Glutamatergic neuron (in vitro differentiated cells): ENCODE measurements around the gene CACNA1C. TPM values are rescaled to one million over a fixed set of nuclear protein-coding genes. Genes with fewer than 3 reads are reported as not detected.

ENCODE experiments used
- DNase-seq: peaks from one replicate; pipeline ENCODE4 v3.0.0; 2022
- H3K27ac Mint-ChIP-seq: one replicate; pipeline ENCODE4 v1.8.0; 2020; ENCODE audit warnings: mild to moderate bottlenecking, mixed read lengths, inconsistent platforms; ENCODE audit not compliant: unreplicated experiment
- H3K27me3 Mint-ChIP-seq: one replicate; pipeline ENCODE4 v1.8.0; 2020; ENCODE audit warnings: mild to moderate bottlenecking, moderate library complexity, mixed read lengths, inconsistent platforms; ENCODE audit not compliant: unreplicated experiment
- H3K36me3 Mint-ChIP-seq: one replicate; pipeline ENCODE4 v1.8.0; 2020; ENCODE audit warnings: mild to moderate bottlenecking, mixed read lengths, inconsistent platforms; ENCODE audit not compliant: unreplicated experiment
- H3K4me1 Mint-ChIP-seq: one replicate; pipeline ENCODE4 v1.8.0; 2020; ENCODE audit warnings: mild to moderate bottlenecking, low read depth, mixed read lengths, inconsistent platforms; ENCODE audit not compliant: unreplicated experiment
- H3K4me3 Mint-ChIP-seq: one replicate; pipeline ENCODE4 v1.8.0; 2020; ENCODE audit warnings: mild to moderate bottlenecking, mixed read lengths, inconsistent platforms; ENCODE audit not compliant: unreplicated experiment
- H3K9me3 Mint-ChIP-seq: one replicate; pipeline ENCODE4 v1.8.0; 2020; ENCODE audit warnings: mild to moderate bottlenecking, moderate library complexity, mixed read lengths, inconsistent platforms; ENCODE audit not compliant: unreplicated experiment
- CTCF ChIP-seq: fragments of 200-600 bp; sonication (generic); IDR thresholded peaks from one replicate; pipeline ENCODE4 v1.5.0; 2021; ENCODE audit not compliant: partially characterized antibody, unreplicated experiment
- total RNA-seq: library from RNA; stranded (reverse); fragmentation: NEBNext Ultra II Directional; extraction: Animal tissue kit (Norgen Biotek cat#: 25700); gene quantifications from one replicate; pipeline ENCODE4 v1.2.1, GENCODE V29; 2021; ENCODE audit not compliant: unreplicated experiment

CACNA1C gene
- total RNA-seq, 1 donor from 2014 or later: 11.0 TPM

- no peak for TF ChIP-seq CTCF
- Mint-ChIP-seq H3K36me3 (peaks cover 4% of the 10 kb centered on the region), H3K4me1 (peaks cover 2% of the 10 kb centered on the region), H3K27ac (no peak overlapping the region), H3K4me3 (no peak overlapping the region), H3K27me3 (peaks cover 3% of the 10 kb centered on the region), H3K9me3 (no peaks in the 10 kb centered on the region)
- DNase-seq: no peak
These were observed 349.3 kb downstream of the CACNA1C start for GRCh38 chr12:2402073-2402579.

DNA sequence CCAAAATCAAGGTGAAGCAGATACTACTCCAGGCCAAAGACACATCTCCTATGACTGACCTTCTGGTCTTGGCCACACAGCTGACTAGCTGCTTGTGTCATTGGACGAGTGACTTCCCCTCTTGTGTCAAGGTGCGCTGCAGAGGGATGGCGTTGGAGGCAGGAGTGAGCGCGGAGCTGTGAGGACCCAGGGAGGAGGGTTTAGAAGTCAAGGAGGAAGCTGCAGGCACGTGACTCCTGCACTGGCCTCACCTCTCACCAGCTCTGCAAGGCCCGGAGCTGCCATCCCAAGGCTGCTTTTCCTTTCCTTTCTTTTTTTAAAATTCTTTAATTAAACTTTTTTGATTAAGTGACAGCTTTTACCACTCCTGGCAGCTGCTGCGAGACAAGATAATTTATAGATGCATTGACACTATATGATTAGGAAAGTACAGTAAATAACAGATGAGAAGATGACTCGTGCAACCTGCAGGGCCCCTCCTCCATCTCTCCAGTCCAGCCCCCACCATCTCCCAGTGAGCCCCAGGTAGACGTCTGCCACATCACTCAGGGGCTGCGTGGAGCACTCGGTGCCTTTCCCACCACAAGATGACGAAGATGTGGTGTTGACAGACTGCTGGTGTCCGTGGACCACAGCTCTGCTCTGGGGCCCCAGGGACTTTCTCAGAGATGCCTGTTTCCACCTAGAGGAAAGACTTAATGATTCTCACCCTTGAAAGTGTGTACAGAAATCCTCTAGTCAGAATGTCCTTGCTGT lies 350.6 kb downstream of the CACNA1C start:
- TF ChIP-seq CTCF: no peak
- Mint-ChIP-seq H3K4me1 (peaks cover 2% of the 10 kb centered on the region), H3K27ac (no peak overlapping the region)

DNA sequence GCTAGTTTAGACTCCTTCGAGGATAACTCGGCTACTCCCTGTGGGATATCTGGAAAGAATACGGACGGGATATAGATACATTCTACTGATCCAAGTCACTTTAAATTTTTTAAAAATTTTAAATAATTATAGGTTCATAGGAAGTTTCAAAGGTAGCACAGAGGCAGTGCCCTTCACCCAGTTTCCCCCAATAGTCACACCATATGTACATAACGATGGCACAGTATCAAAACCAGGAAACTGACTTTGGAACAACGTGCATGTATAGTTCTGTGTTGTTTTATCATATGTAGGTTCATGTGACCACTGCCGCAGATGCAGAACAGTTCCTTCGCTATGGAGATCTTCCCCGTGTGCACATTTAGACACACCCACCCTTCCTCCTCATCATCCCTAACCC lies 352.3 kb downstream of the CACNA1C start:
- Mint-ChIP-seq H3K9me3 (no peaks in the 10 kb centered on the region), H3K27me3 (peaks cover 3% of the 10 kb centered on the region), H3K27ac (no peak overlapping the region), H3K4me3 (no peak overlapping the region), H3K4me1 (no peaks in the 10 kb centered on the region), H3K36me3 (no peaks in the 10 kb centered on the region)
- TF ChIP-seq CTCF: no peak
- DNase-seq: no peak

More for the DNA sequence above, 350.6 kb downstream of the CACNA1C start:
- Mint-ChIP-seq H3K36me3 (peaks cover 4% of the 10 kb centered on the region), H3K4me3 (no peak overlapping the region), H3K27me3 (peaks cover 3% of the 10 kb centered on the region), H3K9me3 (no peaks in the 10 kb centered on the region)
- DNase-seq: no peak

DNA sequence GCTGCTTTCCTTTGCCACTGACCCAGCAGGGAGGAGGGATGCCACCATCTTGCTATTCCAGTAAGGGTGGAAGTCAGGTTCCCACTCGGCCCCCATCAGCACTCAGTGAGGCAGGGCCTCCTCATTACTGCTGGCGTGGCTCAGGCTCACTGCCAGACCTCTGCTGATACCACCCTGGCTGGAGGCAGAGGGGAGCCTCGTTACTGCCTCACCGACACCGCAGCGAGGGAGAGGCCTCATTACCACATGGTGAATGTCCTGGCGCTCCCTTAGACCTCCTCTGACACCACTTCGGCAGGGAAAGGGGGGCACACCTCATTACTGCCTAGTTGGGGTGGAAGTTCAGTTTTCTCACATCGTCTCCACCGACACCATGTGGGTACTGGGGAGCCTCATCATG lies 354.1 kb downstream of the CACNA1C start:
- no peak for TF ChIP-seq CTCF
- no peaks in the 10 kb centered on the region for H3K9me3 Mint-ChIP-seq
- no peak for DNase-seq
- H3K27ac Mint-ChIP-seq: no peak overlapping the region
- H3K27me3 Mint-ChIP-seq: peaks cover 3% of the 10 kb centered on the region
- H3K4me3 Mint-ChIP-seq: no peak overlapping the region
- H3K4me1 Mint-ChIP-seq: peaks cover 9% of the 10 kb centered on the region
- no peaks in the 10 kb centered on the region for H3K36me3 Mint-ChIP-seq

GRCh38 chr12:2408262-2408661 lies 355.5 kb downstream of the CACNA1C start:
- Mint-ChIP-seq H3K36me3 (no peaks in the 10 kb centered on the region), H3K27me3 (peaks cover 3% of the 10 kb centered on the region), H3K27ac (no peak overlapping the region), H3K4me3 (no peak overlapping the region), H3K4me1 (peaks cover 11% of the 10 kb centered on the region), H3K9me3 (no peaks in the 10 kb centered on the region)
- no peak for DNase-seq
- TF ChIP-seq CTCF: no peak
